SK-MEL-5 (cell line): ENCODE results near the gene LIMK1. TPM values are rescaled to one million over a fixed set of nuclear protein-coding genes. Genes with fewer than 3 reads are reported as not detected.

ENCODE experiments used
- DNase-seq: peaks from one replicate; pipeline ENCODE4 v3.0.0-alpha.2; 2016; ENCODE audit warnings: low read depth, low spot score
- in situ Hi-C: cut with HindIII; loops from 2 replicates; pipeline ENCODE4 v1.10.0; 2016; ENCODE audit warnings: low sequenced_read_pairs, high pct_unique_total_duplicates, low pct_unique_long_range_greater_than_20kb
- total RNA-seq: library from RNA; depleted of rRNA; stranded (reverse); fragments of >200 nt; shearing (Covaris generic); gene quantifications from 2 replicates; pipeline ENCODE4 v1.2.3, GENCODE V29; 2014

Gene LIMK1
- total RNA-seq, 1 experiment from 2014 or later = 26.4 TPM

DNA sequence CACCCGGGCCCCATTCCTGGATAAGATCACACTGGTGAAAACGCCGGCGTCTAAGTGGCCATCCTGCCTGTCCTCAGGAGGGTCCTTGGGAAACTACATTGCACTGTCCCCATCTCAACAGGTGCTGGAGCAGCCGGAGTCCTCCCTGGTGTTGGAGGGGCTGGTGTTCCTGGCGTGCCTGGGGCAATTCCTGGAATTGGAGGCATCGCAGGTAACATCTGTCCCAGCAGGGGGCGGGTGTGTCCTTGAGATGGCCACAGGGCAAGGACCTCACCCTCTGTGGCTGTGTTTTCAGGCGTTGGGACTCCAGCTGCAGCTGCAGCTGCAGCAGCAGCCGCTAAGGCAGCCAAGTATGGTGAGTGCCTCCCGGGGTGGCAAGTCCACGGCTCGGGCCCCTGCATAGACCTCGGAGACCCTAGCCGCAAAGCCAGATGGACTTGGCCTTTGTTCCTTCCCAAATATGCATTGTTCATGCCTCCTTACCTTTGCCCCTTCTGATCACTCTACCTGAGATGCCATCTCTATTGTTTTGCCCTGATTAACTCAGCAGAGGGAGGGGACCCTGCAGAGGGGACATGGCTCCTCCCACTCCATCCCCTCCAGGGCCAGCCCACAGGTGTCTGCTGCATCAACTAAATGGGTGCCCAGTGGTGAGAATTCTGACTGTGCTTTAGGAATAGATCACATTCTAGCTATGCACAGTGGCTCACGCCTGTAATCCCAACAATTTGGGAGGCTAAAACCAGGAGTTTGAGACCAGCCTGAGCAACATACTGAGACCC is 31.8 kb upstream of the LIMK1 start:
- peak; percentile 52 for DNase-seq
- in situ Hi-C loops = no loop called here

DNA sequence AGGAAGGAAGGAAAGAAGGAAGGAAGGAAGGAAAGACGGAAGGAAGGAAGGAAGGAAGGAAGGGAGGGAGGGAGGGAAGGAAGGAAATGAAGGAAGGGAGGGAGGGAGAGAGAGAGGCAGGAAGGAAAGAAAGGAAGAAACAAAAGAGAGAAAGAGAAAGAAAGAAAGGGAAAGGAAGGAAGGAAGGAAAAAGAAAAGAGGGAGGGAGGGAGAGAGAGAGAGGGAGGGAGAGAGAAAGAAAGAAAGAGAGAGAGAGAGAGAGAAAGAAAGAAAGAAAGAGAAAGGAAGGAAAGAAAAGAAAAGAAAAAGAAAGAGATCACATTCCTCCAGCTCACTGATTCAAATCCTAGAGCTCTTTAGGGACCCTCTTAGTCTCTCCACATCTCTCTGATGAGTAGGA is 31.0 kb upstream of the LIMK1 start:
- no peak for DNase-seq
- in situ Hi-C loops = no loop called here

DNA sequence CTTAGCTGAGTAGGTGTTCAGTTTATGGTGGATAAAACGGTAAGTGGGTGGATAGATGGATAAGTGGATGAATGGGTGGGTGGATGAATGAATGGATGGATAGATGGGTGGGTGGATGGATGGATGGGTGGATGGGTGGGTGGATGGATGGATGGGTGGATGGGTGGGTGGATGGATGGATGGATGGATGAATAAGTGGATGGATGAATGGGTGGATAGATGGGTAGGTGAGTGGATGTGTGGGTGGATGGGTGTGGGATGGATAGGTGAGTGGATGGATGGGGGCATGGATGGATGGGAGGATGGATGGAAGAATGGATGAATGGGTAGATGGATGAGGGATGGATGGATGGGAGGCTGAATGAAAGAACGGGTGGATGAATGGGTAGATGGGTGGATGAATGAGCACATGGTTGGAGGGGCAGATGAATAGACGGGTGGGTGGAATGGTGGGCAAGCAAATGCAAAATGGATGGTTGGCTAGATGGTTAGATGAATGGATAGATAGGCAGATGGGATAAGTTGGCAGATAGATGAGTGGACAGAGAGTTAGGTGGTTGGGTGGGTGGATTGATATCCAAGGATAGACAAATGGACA is 29.9 kb upstream of the LIMK1 start:
- DNase-seq = no peak
- in situ Hi-C loops = no loop called here

DNA sequence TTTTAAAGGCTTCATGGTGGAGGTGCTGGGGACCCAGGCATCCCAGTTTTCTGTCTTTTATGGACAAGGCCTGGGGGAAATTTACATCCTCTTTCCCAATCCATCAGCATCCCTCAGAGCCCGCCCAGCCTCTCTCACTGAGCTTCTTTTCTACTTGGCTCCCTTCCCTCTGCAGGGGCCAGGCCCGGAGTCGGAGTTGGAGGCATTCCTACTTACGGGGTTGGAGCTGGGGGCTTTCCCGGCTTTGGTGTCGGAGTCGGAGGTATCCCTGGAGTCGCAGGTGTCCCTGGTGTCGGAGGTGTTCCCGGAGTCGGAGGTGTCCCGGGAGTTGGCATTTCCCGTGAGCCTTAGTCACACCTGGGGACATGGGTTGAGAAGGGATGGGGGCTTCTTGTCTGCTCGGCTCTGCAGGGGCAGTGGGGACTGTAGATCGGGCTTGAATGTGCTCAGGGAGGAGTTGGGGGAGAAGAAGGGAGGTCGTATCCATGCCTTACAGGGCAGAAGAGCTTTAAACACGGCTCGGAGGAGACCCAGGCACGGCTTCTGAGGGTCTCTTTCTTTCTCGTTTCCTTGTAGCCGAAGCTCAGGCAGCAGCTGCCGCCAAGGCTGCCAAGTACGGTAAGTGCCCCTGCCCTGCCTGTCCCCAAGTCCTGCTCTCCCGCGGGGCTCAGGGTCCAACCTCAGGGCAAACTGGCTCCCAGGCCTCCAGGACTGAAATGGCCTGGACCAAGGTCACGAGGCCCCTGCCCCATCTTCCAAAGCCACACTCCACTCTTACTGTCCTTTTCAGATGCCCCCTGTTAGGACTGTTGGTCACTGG is 27.3 kb upstream of the LIMK1 start:
- in situ Hi-C loops = no loop called here
- DNase-seq = no peak

DNA sequence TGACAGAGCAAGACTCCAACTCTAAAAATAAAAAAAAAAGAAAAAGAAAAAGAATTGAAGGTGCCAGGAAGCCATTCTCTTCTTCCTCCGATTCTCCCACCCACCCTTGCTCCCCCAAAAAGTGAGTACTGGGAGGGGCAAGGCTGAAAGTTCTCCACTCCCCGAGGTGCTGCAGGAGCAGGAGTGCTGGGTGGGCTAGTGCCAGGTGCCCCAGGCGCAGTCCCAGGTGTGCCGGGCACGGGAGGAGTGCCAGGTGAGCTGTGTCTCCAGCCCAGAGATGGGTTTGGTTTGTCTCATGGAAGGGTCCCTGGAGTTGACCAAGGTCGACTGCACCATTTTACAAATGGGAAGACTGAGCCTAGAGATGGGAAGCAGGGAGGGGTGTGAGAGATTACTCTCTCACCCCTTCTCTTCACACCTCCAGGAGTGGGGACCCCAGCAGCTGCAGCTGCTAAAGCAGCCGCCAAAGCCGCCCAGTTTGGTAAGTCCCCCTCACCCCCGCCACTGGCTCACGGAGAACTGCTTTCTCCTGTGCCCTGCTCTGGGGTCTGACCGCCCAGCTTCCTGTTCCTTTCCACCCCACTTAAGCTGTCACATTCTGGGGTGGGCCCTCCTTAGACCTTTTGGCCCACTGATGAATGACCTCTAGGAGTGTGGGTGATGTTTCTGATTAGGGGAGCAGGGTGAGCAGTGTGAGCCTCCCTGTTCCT is 26.2 kb upstream of the LIMK1 start:
- no peak for DNase-seq
- in situ Hi-C loops = no loop called here

DNA sequence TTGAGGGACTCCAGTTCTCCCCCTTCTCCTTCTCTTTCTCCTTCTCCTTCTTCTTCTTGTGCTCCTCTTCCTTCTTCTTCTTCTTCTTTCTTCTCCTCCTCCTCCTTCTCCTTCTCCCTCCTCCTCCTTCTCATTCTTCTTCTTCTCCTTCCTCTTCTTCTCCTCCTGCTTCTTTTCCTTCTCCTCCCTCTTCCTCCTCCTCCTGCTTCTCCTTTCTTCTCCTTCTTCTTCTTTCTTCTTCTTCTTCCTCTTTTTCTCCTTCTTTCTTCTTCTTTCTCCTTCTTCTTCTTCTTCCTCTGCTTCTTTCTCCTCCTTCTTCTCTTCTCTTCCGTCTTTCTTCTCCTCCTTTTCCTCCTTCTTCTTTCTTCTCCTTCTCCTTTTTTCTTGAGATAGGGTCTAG is 25.6 kb upstream of the LIMK1 start:
- in situ Hi-C loops = no loop called here
- no peak for DNase-seq

DNA sequence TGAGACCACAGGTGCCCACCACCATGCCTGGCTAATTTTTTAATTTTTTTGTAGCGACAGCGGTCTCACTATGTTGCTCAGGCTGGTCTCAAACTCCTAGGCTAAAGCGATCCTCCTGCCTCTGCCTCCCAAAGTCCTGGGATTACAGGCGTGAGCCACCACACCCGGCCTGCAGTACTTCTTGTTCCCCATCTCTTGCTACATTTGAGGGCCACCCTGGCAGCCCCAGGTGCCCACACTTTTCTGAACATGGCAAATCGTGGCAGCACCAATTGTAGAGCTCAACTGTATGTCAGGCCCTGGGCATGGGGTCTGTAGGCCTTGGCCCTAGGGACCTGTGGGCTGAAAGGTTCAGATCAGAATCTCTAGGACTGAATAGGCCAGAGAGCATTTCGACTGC is 25.1 kb upstream of the LIMK1 start:
- in situ Hi-C loops = no loop called here
- no peak for DNase-seq

DNA sequence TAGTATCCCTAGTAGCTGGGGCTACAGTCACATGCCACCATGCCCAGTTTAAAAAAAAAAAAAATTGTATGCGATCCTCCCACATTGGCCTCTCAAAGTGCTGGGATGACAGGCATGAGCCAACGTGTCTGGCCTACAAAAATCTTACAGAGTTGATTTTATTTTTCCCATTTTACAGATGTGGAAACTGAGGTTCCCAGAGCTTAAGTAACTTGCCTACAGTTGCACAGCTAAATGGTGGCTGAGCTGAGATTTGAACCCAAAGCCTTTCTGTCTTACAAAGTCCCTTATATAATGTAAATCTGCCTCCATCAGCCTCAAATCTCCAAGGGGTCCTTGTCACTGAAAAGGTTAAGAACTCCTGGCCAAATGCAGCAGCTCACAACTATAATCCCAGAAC is 24.6 kb upstream of the LIMK1 start:
- DNase-seq = no peak
- in situ Hi-C loops = no loop called here

DNA sequence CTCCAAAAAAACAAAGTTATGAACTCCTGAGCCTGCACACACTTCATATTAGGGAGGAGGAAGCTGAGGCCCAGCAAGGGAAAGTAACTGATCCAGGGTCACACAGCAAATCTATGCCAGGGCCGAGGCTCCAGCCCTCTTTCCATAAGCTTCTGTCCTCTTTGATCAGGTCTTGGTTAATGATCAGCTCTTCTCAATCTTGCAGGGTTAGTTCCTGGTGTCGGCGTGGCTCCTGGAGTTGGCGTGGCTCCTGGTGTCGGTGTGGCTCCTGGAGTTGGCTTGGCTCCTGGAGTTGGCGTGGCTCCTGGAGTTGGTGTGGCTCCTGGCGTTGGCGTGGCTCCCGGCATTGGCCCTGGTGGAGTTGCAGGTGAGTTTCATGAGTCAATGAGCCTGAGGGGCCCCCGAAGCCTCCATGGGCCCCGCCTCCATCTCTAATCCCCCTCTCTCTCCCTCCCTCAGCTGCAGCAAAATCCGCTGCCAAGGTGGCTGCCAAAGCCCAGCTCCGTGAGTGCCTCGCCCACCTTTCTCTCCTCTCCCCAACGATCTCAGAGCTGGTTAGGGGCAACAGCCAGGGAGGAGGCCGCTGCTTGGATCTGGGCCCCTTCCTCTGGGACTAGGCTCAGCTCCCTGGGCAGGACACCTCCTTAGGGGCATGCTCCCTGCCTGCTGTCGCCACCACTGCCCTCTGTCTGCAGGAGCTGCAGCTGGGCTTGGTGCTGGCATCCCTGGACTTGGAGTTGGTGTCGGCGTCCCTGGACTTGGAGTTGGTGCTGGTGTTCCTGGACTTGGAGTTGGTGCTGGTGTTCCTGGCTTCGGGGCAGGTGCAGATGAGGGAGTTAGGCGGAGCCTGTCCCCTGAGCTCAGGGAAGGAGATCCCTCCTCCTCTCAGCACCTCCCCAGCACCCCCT is 23.7 kb upstream of the LIMK1 start:
- no peak for DNase-seq
- in situ Hi-C loops = no loop called here

DNA sequence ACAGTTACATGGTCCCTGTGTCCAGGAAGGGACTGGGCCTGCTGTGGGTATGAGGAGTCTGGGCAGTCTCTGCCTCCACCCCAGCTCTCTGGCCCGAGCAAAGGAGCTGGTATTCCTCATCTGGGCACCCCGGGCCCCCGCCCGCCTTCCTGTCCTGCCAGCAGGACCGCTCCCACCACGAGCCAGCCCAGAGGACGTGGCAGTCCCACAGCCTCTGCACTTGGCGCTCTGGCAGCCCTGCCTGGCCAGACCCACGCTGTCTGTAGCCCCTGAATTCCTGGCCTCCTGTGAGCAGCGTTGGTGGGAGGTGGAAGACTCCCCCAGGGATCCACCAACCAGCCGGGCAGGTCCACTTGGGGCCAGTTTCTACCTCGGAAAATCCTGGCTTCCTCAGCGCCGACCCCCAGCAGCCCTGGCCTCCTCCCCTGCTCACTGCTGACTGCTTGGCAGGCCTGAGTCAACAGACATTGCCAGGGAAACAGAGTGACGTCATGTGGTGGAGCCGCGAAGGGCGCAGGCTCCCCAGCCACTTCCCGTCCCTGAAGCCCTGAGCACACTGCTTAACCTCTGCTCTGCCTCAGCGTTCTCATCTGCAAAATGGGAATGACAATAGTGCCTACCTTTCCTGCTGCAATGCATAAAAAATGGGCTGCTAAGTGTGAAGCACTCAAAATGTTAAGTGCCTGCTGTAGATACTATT is 21.6 kb upstream of the LIMK1 start:
- in situ Hi-C loops = no loop called here
- peak; percentile 76 for DNase-seq

DNA sequence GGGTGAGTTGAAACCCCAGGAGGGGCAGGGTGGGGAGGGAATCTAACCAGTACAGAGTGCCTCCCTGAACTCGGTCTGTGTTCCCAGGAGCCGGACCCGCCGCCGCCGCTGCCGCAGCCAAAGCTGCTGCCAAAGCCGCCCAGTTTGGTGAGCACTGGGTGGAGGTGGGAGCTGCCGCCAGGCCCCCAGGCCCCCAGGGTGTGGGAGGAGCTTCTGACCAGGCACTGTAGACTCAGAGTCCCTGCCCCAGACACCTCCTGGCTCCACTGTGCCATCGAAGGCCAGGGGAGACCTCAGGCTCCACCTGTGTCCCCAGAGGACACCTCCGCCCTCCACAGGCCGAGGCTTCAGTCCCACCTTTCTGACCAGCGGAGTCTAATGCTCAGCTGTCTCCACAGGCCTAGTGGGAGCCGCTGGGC is 20.4 kb upstream of the LIMK1 start:
- in situ Hi-C loops = no loop called here
- DNase-seq = no peak

DNA sequence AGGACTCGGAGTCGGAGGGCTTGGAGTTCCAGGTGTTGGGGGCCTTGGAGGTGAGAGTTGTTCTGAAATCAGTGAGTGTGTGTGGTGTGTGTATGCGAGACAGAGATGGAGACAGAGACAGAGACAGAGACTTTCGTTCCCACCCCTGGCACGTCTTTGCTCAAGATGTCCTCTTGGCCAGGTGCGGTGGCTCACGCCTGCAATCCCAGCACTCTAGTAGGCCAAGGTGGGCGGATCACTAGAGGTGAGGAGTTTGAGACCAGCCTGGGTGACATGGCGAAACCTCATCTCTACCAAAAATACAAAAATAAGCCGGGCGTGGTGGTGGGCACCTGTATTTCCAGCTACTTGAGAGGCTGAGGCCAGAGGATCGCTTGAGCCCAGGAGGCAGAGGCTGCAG is 20.0 kb upstream of the LIMK1 start:
- DNase-seq = no peak
- in situ Hi-C loops = no loop called here

DNA sequence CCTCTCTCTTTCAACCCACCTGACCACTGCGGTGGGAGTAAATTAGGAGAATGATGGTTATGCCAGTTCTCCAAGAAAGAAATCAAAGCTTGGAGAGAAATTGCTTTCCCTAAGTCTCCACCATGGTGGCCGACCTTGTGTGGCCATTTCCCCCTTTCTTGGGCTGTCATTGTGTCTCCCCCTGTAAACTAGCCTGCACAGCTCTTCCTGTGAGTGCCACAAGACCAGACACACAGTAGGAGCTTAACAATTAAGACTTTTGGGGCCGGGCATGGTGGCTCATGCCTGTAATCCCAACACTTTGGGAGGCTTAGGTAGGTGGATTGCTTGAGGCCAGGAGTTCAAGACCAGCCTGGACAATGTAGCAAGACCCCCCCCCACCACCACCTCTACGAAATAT is 18.9 kb upstream of the LIMK1 start:
- in situ Hi-C loops = no loop called here

DNA sequence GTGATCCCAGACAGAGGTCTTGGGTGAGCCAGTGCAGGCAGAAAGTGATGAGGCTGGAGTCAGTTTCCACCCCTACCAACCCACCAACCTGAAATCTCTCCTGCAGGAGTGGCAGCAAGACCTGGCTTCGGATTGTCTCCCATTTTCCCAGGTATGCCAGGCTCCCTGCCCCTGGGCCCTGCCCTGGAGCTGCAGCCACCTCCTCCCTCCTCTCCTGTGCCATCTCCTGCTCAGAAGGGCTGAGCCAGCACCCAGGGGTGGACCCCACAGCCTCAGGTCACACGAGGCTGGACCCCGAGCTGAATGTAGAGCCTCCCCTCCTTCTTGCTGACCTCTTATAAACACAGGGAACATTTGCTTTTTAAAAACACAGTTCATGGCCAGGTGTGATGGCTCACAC is 17.0 kb upstream of the LIMK1 start:
- DNase-seq = no peak
- in situ Hi-C loops = no loop called here

More for the DNA sequence above, 18.9 kb upstream of the LIMK1 start:
- no peak for DNase-seq

DNA sequence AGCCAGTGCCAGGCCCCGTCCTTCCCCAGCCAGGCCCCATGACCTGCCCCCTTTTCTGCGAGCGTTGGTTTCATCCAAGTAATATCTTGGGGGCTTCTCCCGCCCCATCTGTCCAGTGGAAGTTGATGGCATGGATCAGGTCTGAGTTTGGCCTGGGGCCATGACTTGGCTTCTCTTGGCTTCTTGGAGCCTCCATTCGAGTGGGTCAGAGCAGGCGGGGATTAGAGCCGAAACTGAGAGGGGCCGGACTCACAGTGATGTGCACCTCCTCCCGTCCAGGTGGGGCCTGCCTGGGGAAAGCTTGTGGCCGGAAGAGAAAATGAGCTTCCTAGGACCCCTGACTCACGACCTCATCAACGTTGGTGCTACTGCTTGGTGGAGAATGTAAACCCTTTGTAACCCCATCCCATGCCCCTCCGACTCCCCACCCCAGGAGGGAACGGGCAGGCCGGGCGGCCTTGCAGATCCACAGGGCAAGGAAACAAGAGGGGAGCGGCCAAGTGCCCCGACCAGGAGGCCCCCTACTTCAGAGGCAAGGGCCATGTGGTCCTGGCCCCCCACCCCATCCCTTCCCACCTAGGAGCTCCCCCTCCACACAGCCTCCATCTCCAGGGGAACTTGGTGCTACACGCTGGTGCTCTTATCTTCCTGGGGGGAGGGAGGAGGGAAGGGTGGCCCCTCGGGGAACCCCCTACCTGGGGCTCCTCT is 15.1 kb upstream of the LIMK1 start:
- in situ Hi-C loops = no loop called here
- DNase-seq = no peak

DNA sequence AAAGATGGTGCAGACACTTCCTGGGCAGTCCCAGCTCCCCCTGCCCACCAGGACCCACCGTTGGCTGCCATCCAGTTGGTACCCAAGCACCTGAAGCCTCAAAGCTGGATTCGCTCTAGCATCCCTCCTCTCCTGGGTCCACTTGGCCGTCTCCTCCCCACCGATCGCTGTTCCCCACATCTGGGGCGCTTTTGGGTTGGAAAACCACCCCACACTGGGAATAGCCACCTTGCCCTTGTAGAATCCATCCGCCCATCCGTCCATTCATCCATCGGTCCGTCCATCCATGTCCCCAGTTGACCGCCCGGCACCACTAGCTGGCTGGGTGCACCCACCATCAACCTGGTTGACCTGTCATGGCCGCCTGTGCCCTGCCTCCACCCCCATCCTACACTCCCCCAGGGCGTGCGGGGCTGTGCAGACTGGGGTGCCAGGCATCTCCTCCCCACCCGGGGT is 14.5 kb upstream of the LIMK1 start:
- in situ Hi-C loops = no loop called here

More for the DNA sequence above, 14.5 kb upstream of the LIMK1 start:
- no peak for DNase-seq
